BE2C (cell line): ENCODE measurements around the gene PRR35.

Source experiments
- DNase-seq: peaks from one replicate; pipeline ENCODE4 v3.0.0-alpha.2; 2020
- H3K27me3 ChIP-seq: fragments of 250-450 bp; sonication (Bioruptor Pico); 2 replicates; pipeline ENCODE4 v1.5.1; 2020; ENCODE audit warnings: mild to moderate bottlenecking
- H3K36me3 ChIP-seq: fragments of 250-450 bp; sonication (Bioruptor Pico); 2 replicates; pipeline ENCODE4 v1.5.1; 2020; ENCODE audit warnings: mild to moderate bottlenecking
- H3K4me1 ChIP-seq: fragments of 250-450 bp; sonication (Bioruptor Pico); 2 replicates; pipeline ENCODE4 v1.5.1; 2020
- H3K4me3 ChIP-seq: 2 replicates; pipeline ENCODE4 v1.5.1; 2011; ENCODE audit warnings: low read depth, low read length
- H3K9me3 ChIP-seq: fragments of 250-450 bp; sonication (Bioruptor Pico); 2 replicates; pipeline ENCODE4 v1.5.1; 2020
- TF ChIP-seq, protein P1 (sequence below): IDR thresholded peaks from 2 replicates; pipeline ENCODE4 v1.5.1; 2012; ENCODE audit warnings: mild to moderate bottlenecking, low read depth, low read length

Gene PRR35

GRCh38 chr16:526181-527014, 33.8 kb upstream of the PRR35 start:
- Histone ChIP-seq H3K4me1 (no peaks in the 10 kb centered on the region; the same call in 1 of the 2 replicates), H3K36me3 (peaks cover 12% of the 10 kb centered on the region), H3K9me3 (no peaks in the 10 kb centered on the region), H3K27me3 (no peaks in the 10 kb centered on the region), H3K4me3 (peak overlapping the region; percentile 90)
- DNase-seq = peak; percentile 75
- TF ChIP-seq, protein P1, sequence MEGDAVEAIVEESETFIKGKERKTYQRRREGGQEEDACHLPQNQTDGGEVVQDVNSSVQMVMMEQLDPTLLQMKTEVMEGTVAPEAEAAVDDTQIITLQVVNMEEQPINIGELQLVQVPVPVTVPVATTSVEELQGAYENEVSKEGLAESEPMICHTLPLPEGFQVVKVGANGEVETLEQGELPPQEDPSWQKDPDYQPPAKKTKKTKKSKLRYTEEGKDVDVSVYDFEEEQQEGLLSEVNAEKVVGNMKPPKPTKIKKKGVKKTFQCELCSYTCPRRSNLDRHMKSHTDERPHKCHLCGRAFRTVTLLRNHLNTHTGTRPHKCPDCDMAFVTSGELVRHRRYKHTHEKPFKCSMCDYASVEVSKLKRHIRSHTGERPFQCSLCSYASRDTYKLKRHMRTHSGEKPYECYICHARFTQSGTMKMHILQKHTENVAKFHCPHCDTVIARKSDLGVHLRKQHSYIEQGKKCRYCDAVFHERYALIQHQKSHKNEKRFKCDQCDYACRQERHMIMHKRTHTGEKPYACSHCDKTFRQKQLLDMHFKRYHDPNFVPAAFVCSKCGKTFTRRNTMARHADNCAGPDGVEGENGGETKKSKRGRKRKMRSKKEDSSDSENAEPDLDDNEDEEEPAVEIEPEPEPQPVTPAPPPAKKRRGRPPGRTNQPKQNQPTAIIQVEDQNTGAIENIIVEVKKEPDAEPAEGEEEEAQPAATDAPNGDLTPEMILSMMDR = no peak

DNA sequence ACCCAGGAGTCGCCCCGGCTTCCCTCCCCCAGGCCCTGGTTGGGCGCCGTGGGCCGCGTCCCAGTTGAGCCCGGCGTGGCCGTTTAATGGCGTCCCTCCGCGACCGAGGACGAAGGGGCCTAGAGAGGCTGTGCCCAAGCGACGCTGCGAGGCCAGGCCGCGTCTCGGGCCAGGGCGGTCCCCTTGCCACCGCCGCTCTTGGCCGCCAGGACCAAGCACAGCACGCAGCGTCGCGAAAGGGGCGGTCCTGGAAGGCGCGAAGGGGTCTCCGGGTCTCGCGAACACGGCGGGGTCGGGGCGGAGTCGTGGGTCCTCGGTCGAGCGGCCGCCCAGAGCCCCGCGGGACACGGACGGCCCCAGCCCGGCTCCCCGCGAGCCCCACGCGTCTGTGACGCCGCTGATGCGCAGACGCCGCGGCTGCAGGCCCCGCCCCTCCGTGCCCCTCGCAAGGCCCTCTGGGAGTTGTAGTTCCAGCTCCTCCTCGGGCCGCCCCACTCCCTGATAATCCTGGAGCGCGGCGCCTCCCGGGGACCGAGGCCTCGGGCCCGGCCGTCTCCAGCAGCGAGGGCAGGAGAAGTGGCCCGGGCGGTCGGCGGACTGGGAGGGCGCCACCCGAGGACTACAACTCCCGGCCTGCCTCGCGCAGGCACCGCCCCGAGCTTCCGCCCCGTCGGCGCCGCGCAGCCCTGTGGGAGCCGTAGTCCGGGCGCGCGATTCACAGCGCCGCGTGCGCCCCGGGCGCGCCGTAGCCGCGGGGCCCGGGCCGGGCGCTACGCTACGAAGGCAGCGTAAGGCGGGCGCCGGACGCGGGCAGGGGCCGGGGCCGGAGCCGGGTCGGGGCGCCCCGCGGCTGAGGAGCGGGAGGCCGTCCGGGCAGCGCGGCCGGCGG, 32.9 kb upstream of the PRR35 start, which contains the start of gene CAPN15:
TSS of gene CAPN15 (plus strand) at position 698 of the 889 bp plus-strand sequence. CDS start 19,127 bp downstream, outside the sequence.
- DNase-seq = peak; percentile 93
- H3K27me3 ChIP-seq = no peaks in the 10 kb centered on the region
- peaks cover 12% of the 10 kb centered on the region for H3K36me3 ChIP-seq
- H3K9me3 ChIP-seq = no peaks in the 10 kb centered on the region
- TF ChIP-seq, protein P1 = no peak
- no peaks in the 10 kb centered on the region; the same call in 1 of the 2 replicates for H3K4me1 ChIP-seq
- peak within 1 kb of the TSS; percentile 90 for H3K4me3 ChIP-seq

DNA sequence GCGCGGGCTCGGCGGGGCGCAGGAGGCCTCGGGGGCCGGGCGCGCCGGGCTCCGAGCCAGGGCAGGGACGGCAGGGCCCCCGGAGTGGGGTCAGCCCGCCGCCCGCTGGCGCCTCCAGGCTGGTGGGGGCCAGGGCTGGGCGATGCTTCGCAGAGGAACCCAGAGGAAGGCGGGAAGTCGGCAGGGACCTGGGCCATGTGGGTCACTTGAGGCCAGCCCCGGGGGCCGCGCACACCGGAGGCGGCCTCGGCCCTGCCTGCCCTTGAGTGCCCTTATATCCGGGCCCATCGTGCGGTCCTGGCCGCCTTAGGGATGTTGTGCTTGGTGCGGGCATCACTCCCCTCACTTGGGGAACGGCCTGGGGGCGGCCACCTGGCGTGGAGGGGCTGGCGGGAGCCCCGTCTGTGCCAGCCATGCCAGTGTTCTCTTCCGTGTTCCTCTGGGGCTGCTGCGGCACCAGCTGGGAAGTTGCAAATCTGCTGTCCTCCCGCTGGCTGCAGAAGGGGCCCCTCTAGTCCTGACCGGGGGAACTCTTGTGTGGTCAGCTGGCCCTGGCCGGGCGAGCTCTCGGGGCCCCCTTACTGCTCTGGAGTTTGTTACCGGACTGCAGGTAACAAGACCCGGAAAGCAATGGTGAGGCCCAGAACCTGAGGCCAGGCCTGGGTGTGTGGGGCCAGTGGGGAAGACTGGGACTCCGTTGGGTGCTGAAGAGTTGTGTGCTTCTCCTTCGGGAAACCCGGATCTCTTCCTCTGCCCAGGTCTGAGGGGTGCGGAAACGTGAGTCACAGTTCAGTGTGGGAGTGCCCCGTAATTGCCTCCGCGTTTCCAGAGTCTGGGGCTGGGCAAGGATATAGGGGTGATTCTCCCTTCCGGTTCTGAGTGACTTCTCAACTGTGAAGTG, 31.8 kb upstream of the PRR35 start:
- Histone ChIP-seq H3K4me3 (peak overlapping the region; percentile 88), H3K27me3 (no peaks in the 10 kb centered on the region), H3K36me3 (peaks cover 14% of the 10 kb centered on the region), H3K9me3 (no peaks in the 10 kb centered on the region), H3K4me1 (no peaks in the 10 kb centered on the region; the same call in 1 of the 2 replicates)
- DNase-seq = peak; percentile 48
- TF ChIP-seq, protein P1 = no peak

DNA sequence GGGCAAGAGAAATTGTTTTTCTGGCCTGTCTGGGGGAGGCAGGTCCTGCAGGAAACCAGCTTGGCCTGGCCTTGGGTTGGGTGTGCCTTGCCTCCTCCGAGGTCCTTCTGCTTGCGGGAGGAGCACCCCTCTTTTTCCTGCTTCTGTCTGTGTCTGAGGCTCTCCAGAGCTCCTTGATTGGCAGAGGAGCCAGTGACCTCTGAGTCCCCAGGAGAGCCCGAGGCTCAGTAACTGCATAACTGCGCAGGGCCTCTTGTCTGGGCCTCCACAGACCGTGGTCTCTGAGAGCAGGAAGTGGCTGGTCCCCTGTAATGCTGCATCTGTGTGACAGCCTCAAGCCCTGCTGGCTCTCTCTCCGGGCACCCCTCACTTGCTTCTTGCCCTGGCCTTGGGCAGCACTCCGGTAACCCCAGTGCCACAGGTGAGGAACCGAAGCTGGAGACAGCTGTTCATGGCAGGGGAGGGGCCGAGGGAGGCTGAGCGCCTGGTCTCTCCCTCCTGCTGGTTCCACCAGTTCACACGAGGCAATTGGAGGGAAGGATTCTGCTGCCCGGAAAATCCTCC, 31.1 kb upstream of the PRR35 start:
- Histone ChIP-seq H3K27me3 (no peaks in the 10 kb centered on the region), H3K4me3 (peak overlapping the region; percentile 88), H3K9me3 (no peaks in the 10 kb centered on the region), H3K4me1 (no peaks in the 10 kb centered on the region; the same call in 1 of the 2 replicates), H3K36me3 (peaks cover 21% of the 10 kb centered on the region)
- TF ChIP-seq, protein P1 = no peak
- no peak for DNase-seq

DNA sequence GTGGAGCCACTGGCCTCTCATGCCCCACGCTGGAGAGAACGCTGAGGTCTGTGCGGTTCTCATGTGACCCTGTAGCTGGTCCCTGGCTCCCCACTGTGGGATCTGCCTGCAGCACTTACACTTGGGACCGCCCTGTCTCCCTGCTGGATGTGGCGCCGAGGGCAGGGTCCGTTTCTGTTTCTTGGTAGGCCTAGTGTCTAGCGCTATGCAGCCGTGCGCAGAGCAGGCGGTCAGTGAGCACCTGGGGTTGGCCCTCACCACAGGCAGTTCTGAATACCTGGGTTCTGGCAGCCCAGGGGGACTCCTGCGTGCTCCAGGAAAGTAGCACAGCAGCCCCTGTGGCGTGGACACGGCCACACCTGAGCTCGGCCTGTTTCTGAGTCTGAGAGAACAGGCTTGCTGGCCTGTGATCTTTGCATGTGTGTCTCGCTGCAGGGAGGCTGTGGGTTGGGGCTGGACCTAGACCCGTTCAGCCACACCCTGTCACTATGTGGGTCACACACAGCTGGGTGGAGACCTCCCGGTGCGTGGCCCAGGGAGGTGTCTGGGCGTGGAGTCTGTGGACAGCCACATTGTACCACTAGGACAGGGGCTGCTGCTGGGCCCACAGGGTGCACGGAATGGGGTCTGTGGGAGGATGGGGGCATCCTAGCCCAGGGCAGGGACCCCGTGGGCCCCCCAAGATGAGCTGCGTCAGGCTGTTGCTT, 29.9 kb upstream of the PRR35 start:
- Histone ChIP-seq H3K27me3 (no peaks in the 10 kb centered on the region), H3K4me1 (no peaks in the 10 kb centered on the region; the same call in 1 of the 2 replicates), H3K9me3 (no peaks in the 10 kb centered on the region), H3K4me3 (no peak overlapping the region), H3K36me3 (peaks cover 27% of the 10 kb centered on the region)
- no peak for DNase-seq
- TF ChIP-seq, protein P1 = no peak
